Measurements from ENCODE around the gene APPL1. TPM values are rescaled to one million over a fixed set of nuclear protein-coding genes. Genes with fewer than 3 reads are reported as not detected.

The APPL1 gene
- total RNA-seq, result 10 to 100 TPM; 29.6 to 40.8 (median 38.2) TPM
- 72.6 TPM for total RNA-seq (2013)

- peak within 1 kb of the TSS; percentile 49 for H3K27ac ChIP-seq (ENCODE audit: low read length)
- intact Hi-C loops (cut with micrococcal nuclease), result loop anchor here (5.0 kb wide), 2 partner anchors 425 to 530 kb away; partner anchors contain the start of gene ARHGEF3
- H3K4me1 ChIP-seq (ENCODE audit: control insufficient read depth, insufficient read depth, low read length), result peaks cover 12% of the 10 kb centered on the region
- ATAC-seq (peak; percentile 86 to 94 (median 93)), DNase-seq (peak; percentile 86 to 93)
- H3K4me3 Mint-ChIP-seq, result peak within 1 kb of the TSS; percentile 92
- under 1% methylated on average over 71 of the region's 71 CpGs for WGBS (ENCODE audit: insufficient coverage)
- H3K36me3 ChIP-seq (ENCODE audit: control insufficient read depth, insufficient read depth, low read length), result no peaks in the 10 kb centered on the region
- H3K4me3 ChIP-seq (ENCODE audit: low read length), result peak within 1 kb of the TSS; percentile 71
- H3K27me3 Mint-ChIP-seq (ENCODE audit: low read depth in 2 of 2), result no peaks in the 10 kb centered on the region
- no peaks in the 10 kb centered on the region for H3K9me3 Mint-ChIP-seq
- no peak for TF ChIP-seq CTCF (IDR thresholded peaks at IDR 0.05)
- H3K27ac Mint-ChIP-seq, result peak within 1 kb of the TSS; percentile 75 to 85
- peaks cover 21 to 25% of the 10 kb centered on the region in 2 donors for H3K4me1 Mint-ChIP-seq
- no peaks in the 10 kb centered on the region for H3K36me3 Mint-ChIP-seq
- H3K27me3 ChIP-seq (ENCODE audit: control insufficient read depth, insufficient read depth, low read length), result no peaks in the 10 kb centered on the region
- no peaks in the 10 kb centered on the region for H3K9me3 ChIP-seq (ENCODE audit: control insufficient read depth, insufficient read depth, low read length)
Measured at GRCh38 chr3:57227204-57227929, at the start of gene APPL1. Gene APPL1 (plus strand): TSS chr3:57227729. CDS start chr3:57227884, 155 bp downstream.

- H3K36me3 Mint-ChIP-seq, result no peaks in the 10 kb centered on the region
- H3K4me1 ChIP-seq (ENCODE audit: control insufficient read depth, insufficient read depth, low read length), result no peaks in the 10 kb centered on the region
- intact Hi-C loops (cut with micrococcal nuclease), result no loop called here
- no peak overlapping the region for H3K27ac Mint-ChIP-seq
- no peak for ATAC-seq
- 90% methylated on average over 4 of the region's 5 CpGs for WGBS (ENCODE audit: insufficient coverage)
- no peak for TF ChIP-seq CTCF (IDR thresholded peaks at IDR 0.05)
- no peak overlapping the region for H3K4me3 ChIP-seq (ENCODE audit: low read length)
- no peaks in the 10 kb centered on the region for H3K4me1 Mint-ChIP-seq
- peaks cover 12 to 14% of the 10 kb centered on the region in 2 donors for H3K27me3 Mint-ChIP-seq (ENCODE audit: low read depth in 2 of 2)
- peak in 1 of 2 donors; percentile 21 for DNase-seq
- H3K36me3 ChIP-seq (ENCODE audit: control insufficient read depth, insufficient read depth, low read length), result no peaks in the 10 kb centered on the region
- H3K27me3 ChIP-seq (ENCODE audit: control insufficient read depth, insufficient read depth, low read length), result no peaks in the 10 kb centered on the region
- H3K27ac ChIP-seq (ENCODE audit: low read length), result no peak overlapping the region
- H3K9me3 ChIP-seq (ENCODE audit: control insufficient read depth, insufficient read depth, low read length), result no peaks in the 10 kb centered on the region
- no peak overlapping the region for H3K4me3 Mint-ChIP-seq
- H3K9me3 Mint-ChIP-seq, result no peaks in the 10 kb centered on the region
Measured at GRCh38 chr3:57179580-57180410, 47.7 kb upstream of the APPL1 start.

- H3K9me3 Mint-ChIP-seq, result no peaks in the 10 kb centered on the region
- H3K27me3 Mint-ChIP-seq (ENCODE audit: low read depth in 2 of 2), result peaks cover 0 to 2% of the 10 kb centered on the region in 2 donors
- DNase-seq (no peak), ATAC-seq (no peak)
- no peaks in the 10 kb centered on the region for H3K27me3 ChIP-seq (ENCODE audit: control insufficient read depth, insufficient read depth, low read length)
- no peaks in the 10 kb centered on the region for H3K9me3 ChIP-seq (ENCODE audit: control insufficient read depth, insufficient read depth, low read length)
- no peaks in the 10 kb centered on the region for H3K36me3 Mint-ChIP-seq
- intact Hi-C loops (cut with micrococcal nuclease), result no loop called here
- no peaks in the 10 kb centered on the region for H3K36me3 ChIP-seq (ENCODE audit: control insufficient read depth, insufficient read depth, low read length)
- H3K27ac ChIP-seq (ENCODE audit: low read length), result no peak overlapping the region
- 82% methylated on average over 5 of the region's 6 CpGs for WGBS (ENCODE audit: insufficient coverage)
- H3K4me3 ChIP-seq (ENCODE audit: low read length), result no peak overlapping the region
- no peaks in the 10 kb centered on the region for H3K4me1 Mint-ChIP-seq
- no peak for TF ChIP-seq CTCF (IDR thresholded peaks at IDR 0.05)
- H3K4me3 Mint-ChIP-seq, result no peak overlapping the region
- no peak overlapping the region for H3K27ac Mint-ChIP-seq
- H3K4me1 ChIP-seq (ENCODE audit: control insufficient read depth, insufficient read depth, low read length), result no peaks in the 10 kb centered on the region
Measured at GRCh38 chr3:57184526-57184925, 43.0 kb upstream of the APPL1 start.

Measured in natural killer cell (primary cell).